Measurements from ENCODE around the gene BEGAIN.

GRCh38 chr14:100529561-100530031, 57.6 kb downstream of the BEGAIN start:
- TF ChIP-seq CTCF (IDR thresholded peaks at IDR 0.05), result no peak
- no peak for TF ChIP-seq POLR2A (IDR thresholded peaks at IDR 0.05)
